HCT116 (cell line): Measurements from ENCODE around the gene NPW.

Experiments
- CEBPB ChIP-seq: IDR thresholded peaks from 2 replicates; pipeline ENCODE4 v1.6.1; 2012; ENCODE audit warnings: low read depth
- EGR1 ChIP-seq: IDR thresholded peaks from 2 replicates; pipeline ENCODE4 v1.6.1; 2012; ENCODE audit warnings: low read depth
- EZH2 ChIP-seq: fragments of 200-600 bp; sonication (generic); IDR thresholded peaks from 2 replicates; pipeline ENCODE4 v1.6.1; 2017; ENCODE audit warnings: antibody characterized with exemption, mixed run types
- EZH2phosphoT487 ChIP-seq: fragments of 200-600 bp; IDR thresholded peaks from 2 replicates; pipeline ENCODE4 v1.6.1; 2018; ENCODE audit warnings: antibody characterized with exemption, borderline replicate concordance
- JUND ChIP-seq: IDR thresholded peaks from 2 replicates; pipeline ENCODE4 v1.6.1; 2012
- POLR2A ChIP-seq: IDR thresholded peaks from 2 replicates; pipeline ENCODE4 v1.7.0; 2011; ENCODE audit warnings: borderline replicate concordance; ENCODE audit not compliant: insufficient read depth, insufficient read length; ENCODE audit errors: extremely low read depth
- POLR2AphosphoS5 ChIP-seq: IDR thresholded peaks from 2 replicates; pipeline ENCODE4 v1.6.1; 2011; ENCODE audit warnings: mild to moderate bottlenecking, low read depth, low read length, moderate library complexity
- SP1 ChIP-seq: IDR thresholded peaks from 2 replicates; pipeline ENCODE4 v1.6.1; 2012; ENCODE audit warnings: low read depth
- SRF ChIP-seq: IDR thresholded peaks from 2 replicates; pipeline ENCODE4 v1.6.1; 2012; ENCODE audit warnings: low read depth
- TCF7L2 ChIP-seq: IDR thresholded peaks from 2 replicates; pipeline ENCODE4 v1.7.0; 2011; ENCODE audit warnings: borderline replicate concordance, inconsistent platforms; ENCODE audit not compliant: insufficient read depth, insufficient read length; ENCODE audit errors: extremely low read depth
- ZNF274 ChIP-seq: fragments of 200-500 bp; sonication (Bioruptor generic); IDR thresholded peaks from 2 replicates; pipeline ENCODE4 v1.6.1; 2014; ENCODE audit warnings: mild to moderate bottlenecking, low read depth, low read length, inconsistent platforms
- TF ChIP-seq, protein P1 (sequence below), 3 experiments: fragments of 200-600 bp in 1 of 3; sonication (generic) in 1 of 3; IDR thresholded peaks in 2 of 3; conservative IDR thresholded peaks in 1 of 3; 2 replicates each; pipeline ENCODE4 v1.5.1; 2012 to 2017; ENCODE audit warnings: low read depth in 2 of 3, low read length in 2 of 3, antibody characterized with exemption in 1 of 3, borderline replicate concordance in 1 of 3, control low read depth in 1 of 3, mild to moderate bottlenecking in 1 of 3, mixed read lengths in 1 of 3, mixed run types in 1 of 3, moderate library complexity in 1 of 3; ENCODE audit not compliant: insufficient read depth in 1 of 3
- TF ChIP-seq, protein P2 (sequence below): IDR thresholded peaks from 2 replicates; pipeline ENCODE4 v1.6.1; 2012
- TF ChIP-seq, protein P3 (sequence below): IDR thresholded peaks from 2 replicates; pipeline ENCODE4 v1.6.1; 2012; ENCODE audit warnings: low read depth

DNA sequence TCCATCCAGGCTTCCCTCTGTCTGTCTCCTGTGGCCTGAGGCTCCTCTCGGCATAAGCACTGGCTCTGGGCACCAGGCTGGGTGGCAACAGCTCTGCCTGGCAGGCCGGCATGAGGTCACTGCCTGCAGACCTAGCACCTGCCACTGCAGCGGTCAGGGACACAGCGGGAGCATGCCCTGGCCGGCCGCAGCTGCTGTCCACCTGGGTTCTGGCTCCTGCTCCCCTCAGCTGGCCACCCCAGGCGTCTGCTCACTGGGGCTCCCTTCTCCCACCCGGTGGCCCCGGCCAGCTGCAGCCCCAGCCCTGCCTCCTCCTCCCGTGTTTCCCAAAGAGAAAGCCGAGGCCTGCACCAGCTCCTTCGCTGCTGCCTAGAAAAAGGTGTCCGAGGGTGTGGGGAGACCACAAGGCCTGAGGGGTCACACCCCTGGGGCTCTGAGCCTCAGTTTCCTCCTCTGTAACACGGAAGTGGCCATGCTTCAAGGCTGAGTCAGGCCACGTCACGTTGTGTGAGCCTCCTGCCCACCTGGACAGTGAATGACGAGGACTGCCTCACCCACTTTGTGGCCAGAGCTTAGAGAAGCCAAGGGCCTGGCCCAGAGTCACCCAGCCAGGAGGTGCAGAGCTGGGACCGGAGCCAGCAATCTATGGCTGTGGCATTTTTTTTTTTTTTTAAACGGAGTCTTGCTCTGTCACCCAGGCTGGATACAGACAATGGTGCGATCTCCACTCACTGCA lies 21.4 kb downstream of the NPW start:
- no peak for TF ChIP-seq POLR2A
- TF ChIP-seq, protein P1, sequence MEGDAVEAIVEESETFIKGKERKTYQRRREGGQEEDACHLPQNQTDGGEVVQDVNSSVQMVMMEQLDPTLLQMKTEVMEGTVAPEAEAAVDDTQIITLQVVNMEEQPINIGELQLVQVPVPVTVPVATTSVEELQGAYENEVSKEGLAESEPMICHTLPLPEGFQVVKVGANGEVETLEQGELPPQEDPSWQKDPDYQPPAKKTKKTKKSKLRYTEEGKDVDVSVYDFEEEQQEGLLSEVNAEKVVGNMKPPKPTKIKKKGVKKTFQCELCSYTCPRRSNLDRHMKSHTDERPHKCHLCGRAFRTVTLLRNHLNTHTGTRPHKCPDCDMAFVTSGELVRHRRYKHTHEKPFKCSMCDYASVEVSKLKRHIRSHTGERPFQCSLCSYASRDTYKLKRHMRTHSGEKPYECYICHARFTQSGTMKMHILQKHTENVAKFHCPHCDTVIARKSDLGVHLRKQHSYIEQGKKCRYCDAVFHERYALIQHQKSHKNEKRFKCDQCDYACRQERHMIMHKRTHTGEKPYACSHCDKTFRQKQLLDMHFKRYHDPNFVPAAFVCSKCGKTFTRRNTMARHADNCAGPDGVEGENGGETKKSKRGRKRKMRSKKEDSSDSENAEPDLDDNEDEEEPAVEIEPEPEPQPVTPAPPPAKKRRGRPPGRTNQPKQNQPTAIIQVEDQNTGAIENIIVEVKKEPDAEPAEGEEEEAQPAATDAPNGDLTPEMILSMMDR (IDR thresholded peaks at IDR 0.05 in 2 of 3, conservative IDR thresholded peaks at IDR 0.05 in 1 of 3; ENCODE audit: borderline replicate concordance in 1 of 3, insufficient read depth in 1 of 3, low read depth in 2 of 3, low read length in 2 of 3): no peak
- TF ChIP-seq ZNF274: no peak
- TF ChIP-seq EZH2: no peak
- TF ChIP-seq SP1: no peak
- TF ChIP-seq, protein P2, sequence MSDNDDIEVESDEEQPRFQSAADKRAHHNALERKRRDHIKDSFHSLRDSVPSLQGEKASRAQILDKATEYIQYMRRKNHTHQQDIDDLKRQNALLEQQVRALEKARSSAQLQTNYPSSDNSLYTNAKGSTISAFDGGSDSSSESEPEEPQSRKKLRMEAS: no peak
- no peak for TF ChIP-seq TCF7L2
- no peak for TF ChIP-seq SRF
- no peak for TF ChIP-seq POLR2AphosphoS5
- TF ChIP-seq, protein P3, sequence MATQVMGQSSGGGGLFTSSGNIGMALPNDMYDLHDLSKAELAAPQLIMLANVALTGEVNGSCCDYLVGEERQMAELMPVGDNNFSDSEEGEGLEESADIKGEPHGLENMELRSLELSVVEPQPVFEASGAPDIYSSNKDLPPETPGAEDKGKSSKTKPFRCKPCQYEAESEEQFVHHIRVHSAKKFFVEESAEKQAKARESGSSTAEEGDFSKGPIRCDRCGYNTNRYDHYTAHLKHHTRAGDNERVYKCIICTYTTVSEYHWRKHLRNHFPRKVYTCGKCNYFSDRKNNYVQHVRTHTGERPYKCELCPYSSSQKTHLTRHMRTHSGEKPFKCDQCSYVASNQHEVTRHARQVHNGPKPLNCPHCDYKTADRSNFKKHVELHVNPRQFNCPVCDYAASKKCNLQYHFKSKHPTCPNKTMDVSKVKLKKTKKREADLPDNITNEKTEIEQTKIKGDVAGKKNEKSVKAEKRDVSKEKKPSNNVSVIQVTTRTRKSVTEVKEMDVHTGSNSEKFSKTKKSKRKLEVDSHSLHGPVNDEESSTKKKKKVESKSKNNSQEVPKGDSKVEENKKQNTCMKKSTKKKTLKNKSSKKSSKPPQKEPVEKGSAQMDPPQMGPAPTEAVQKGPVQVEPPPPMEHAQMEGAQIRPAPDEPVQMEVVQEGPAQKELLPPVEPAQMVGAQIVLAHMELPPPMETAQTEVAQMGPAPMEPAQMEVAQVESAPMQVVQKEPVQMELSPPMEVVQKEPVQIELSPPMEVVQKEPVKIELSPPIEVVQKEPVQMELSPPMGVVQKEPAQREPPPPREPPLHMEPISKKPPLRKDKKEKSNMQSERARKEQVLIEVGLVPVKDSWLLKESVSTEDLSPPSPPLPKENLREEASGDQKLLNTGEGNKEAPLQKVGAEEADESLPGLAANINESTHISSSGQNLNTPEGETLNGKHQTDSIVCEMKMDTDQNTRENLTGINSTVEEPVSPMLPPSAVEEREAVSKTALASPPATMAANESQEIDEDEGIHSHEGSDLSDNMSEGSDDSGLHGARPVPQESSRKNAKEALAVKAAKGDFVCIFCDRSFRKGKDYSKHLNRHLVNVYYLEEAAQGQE: no peak
- no peak for TF ChIP-seq CEBPB
- TF ChIP-seq JUND: no peak; the same call in 1 of the 2 replicates
- TF ChIP-seq EGR1: no peak
- TF ChIP-seq EZH2phosphoT487: no peak
